GM20431 (cell line): Measurements from ENCODE around the gene TSSK1B.

ENCODE experiments used
- in situ Hi-C: fragments of 300-500 bp; cut with MseI, MboI; formaldehyde crosslinking; loops from one replicate; pipeline ENCODE4 v1.15.0; 2020; ENCODE audit warnings: low sequenced_read_pairs; ENCODE audit not compliant: unreplicated experiment

Gene TSSK1B

GRCh38 chr5:113405530-113405929 is 29.3 kb downstream of the TSSK1B start:
- in situ Hi-C loops: no loop called here

DNA sequence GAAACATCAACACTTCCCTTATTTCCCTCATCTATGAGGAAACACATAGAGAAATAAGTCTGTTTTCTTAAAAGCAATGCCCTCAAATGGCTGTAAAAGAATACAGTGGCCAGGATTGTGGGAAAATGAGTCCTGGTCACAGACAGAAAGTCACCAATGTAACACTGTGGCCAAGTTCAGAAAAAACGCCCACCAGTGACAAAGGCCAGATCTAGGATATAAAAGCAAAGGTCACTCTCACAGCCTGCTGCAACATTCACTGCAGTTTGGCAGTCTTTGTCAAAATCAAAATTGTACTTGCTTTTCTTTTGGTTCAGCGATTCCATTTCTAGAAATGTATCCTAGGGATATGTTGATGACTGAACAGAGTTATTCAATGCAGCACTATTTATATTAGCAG is 30.5 kb downstream of the TSSK1B start:
- in situ Hi-C loops: no loop called here

DNA sequence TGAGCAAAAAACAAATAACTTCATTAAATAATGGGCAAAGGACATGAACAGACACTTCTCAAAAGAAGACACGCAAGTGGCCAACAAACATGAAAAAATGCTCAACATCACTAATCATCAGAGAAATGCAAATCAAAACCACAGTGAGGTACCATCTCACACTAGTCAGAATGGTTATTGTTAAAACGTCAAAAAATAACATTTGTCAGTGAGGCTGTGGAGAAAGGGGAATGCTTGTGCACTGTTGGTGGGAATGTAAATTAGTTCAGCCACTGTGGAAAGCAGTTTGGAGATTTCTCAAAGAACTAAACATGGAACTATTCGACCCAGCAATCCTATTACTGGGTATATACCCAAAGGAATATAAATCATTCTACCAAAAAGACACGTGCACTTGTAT is 36.8 kb downstream of the TSSK1B start:
- in situ Hi-C loops: loop anchor here (25.0 kb wide), 1 partner anchor 214 kb away; no protein-coding TSS in a partner anchor

- in situ Hi-C loops: loop anchor here (25.0 kb wide), 1 partner anchor 215 kb away; no protein-coding TSS in a partner anchor
Observed at GRCh38 chr5:113397046-113397445, 37.7 kb downstream of the TSSK1B start.

DNA sequence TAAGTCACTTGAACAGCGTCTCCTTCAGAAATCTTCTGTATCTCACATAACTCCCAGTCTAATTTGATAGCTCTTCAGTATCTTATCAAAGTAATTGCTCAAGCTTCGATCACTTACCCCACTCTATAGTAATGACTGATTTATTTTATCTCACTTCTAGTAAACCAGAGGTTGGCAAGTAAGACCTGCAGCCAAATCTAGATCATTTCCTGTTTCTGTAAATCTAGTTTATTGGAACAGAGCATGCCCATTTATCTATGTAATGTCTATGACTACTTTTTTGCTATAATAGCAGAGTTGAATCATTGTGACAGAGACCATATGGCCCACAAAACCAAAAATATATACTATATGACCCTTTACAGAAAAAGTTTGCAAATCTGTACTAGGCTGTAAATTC is 40.1 kb downstream of the TSSK1B start:
- in situ Hi-C loops: loop anchor here (25.0 kb wide), 1 partner anchor 218 kb away; no protein-coding TSS in a partner anchor

DNA sequence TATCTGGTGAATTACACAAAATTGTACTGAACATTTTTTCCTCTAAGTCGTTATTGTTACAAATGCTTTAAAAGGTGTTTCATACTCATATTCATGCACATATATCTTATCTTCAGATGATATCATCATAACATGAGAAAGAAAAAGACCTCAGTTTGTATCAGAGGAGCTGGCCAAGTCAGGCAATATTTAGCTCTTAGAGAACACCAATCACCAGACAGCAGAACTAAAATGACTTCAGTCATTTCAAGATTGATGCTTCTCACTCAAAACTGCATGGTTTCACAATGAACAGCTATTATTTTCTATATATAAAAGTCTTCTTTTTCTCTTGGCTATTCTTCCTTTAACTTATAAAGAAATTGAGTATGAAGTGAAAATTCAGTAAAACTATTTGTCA is 44.6 kb downstream of the TSSK1B start:
- in situ Hi-C loops: loop anchor here (25.0 kb wide), 1 partner anchor 222 kb away; no protein-coding TSS in a partner anchor

GRCh38 chr5:113389116-113389515 is 45.7 kb downstream of the TSSK1B start:
- in situ Hi-C loops: loop anchor here (25.0 kb wide), 1 partner anchor 223 kb away; no protein-coding TSS in a partner anchor

GRCh38 chr5:113387844-113388243 is 46.9 kb downstream of the TSSK1B start:
- in situ Hi-C loops: loop anchor here (25.0 kb wide), 1 partner anchor 224 kb away; no protein-coding TSS in a partner anchor

GRCh38 chr5:113384782-113385285 is 50.0 kb downstream of the TSSK1B start:
- in situ Hi-C loops: loop anchor here (25.0 kb wide), 1 partner anchor 227 kb away; no protein-coding TSS in a partner anchor

GRCh38 chr5:113382731-113383130 is 52.1 kb downstream of the TSSK1B start:
- in situ Hi-C loops: loop anchor here (25.0 kb wide), 1 partner anchor 230 kb away; no protein-coding TSS in a partner anchor
